Urinary bladder (tissue), 4 donors: ENCODE data around the gene APPL2. TPM values are rescaled to one million over a fixed set of nuclear protein-coding genes. Genes with fewer than 3 reads are reported as not detected.

Source experiments
- DNase-seq: peaks from one replicate; pipeline ENCODE4 v3.0.0-alpha.2; 2015; ENCODE audit errors: extremely low spot score
- H3K27ac ChIP-seq: one replicate; pipeline ENCODE4 v1.5.1; 2013; ENCODE audit warnings: low read depth, mild to moderate bottlenecking, moderate library complexity
- H3K36me3 ChIP-seq: one replicate; pipeline ENCODE4 v1.6.1; 2013; ENCODE audit warnings: mild to moderate bottlenecking, moderate library complexity; ENCODE audit not compliant: insufficient read depth
- H3K4me1 ChIP-seq: one replicate; pipeline ENCODE4 v1.6.1; 2013; ENCODE audit warnings: mild to moderate bottlenecking, moderate library complexity; ENCODE audit not compliant: insufficient read depth
- H3K4me3 ChIP-seq: one replicate; pipeline ENCODE4 v1.5.1; 2013; ENCODE audit warnings: low read depth, low read length
- WGBS: extraction: QIAGEN DNeasy Blood & Tissue Kit; methylation state at CpG from one replicate; pipeline ENCODE4 v1.1.7; 2013; 5-methylcytosine and 5-hydroxymethylcytosine counted together
- polyA plus RNA-seq: library from polyadenylated mRNA; stranded (reverse); fragments of 200-250 nt; gene quantifications from one replicate; pipeline ENCODE4 v1.2.3, GENCODE V29; 2013
- total RNA-seq: library from RNA; depleted of rRNA; stranded (reverse); fragments of >200 nt; gene quantifications from one replicate; pipeline ENCODE4 v1.2.3, GENCODE V29; 2014
- donor health status: healthy with polysubstance abuse.
- donor health status: healthy.

The APPL2 gene
- total and polyA plus RNA-seq, 2 donors, result 14.6 to 51.0 TPM

GRCh38 chr12:105223884-105224283, 12.1 kb downstream of the APPL2 start:
- H3K36me3 ChIP-seq, result no peaks in the 10 kb centered on the region
- DNase-seq, result no peak
- 91% methylated on average over 4 of the region's 4 CpGs for WGBS
- H3K4me3 ChIP-seq, result no peak overlapping the region
- no peaks in the 10 kb centered on the region for H3K4me1 ChIP-seq
- H3K27ac ChIP-seq, result no peak overlapping the region

- H3K36me3 ChIP-seq, result no peaks in the 10 kb centered on the region
- DNase-seq, result no peak
- no peak overlapping the region for H3K4me3 ChIP-seq
- WGBS, result 92% methylated on average over 4 of the region's 4 CpGs
- H3K4me1 ChIP-seq, result no peaks in the 10 kb centered on the region
- no peak overlapping the region for H3K27ac ChIP-seq
Observed at GRCh38 chr12:105223352-105223845, 12.6 kb downstream of the APPL2 start.

- 72% methylated on average over 13 of the region's 13 CpGs for WGBS
- DNase-seq, result no peak
- no peaks in the 10 kb centered on the region for H3K36me3 ChIP-seq
- H3K4me1 ChIP-seq, result no peaks in the 10 kb centered on the region
- no peak overlapping the region for H3K27ac ChIP-seq
- no peak overlapping the region for H3K4me3 ChIP-seq
Observed at GRCh38 chr12:105222726-105223351, 13.1 kb downstream of the APPL2 start.

GRCh38 chr12:105222284-105222655, 13.7 kb downstream of the APPL2 start:
- DNase-seq, result no peak
- H3K4me1 ChIP-seq, result no peaks in the 10 kb centered on the region
- H3K36me3 ChIP-seq, result no peaks in the 10 kb centered on the region
- 61% methylated on average over 4 of the region's 4 CpGs for WGBS
- no peak overlapping the region for H3K4me3 ChIP-seq
- H3K27ac ChIP-seq, result no peak overlapping the region

GRCh38 chr12:105221583-105222283, 14.2 kb downstream of the APPL2 start:
- Histone ChIP-seq H3K4me1 (no peaks in the 10 kb centered on the region), H3K4me3 (no peak overlapping the region), H3K27ac (no peak overlapping the region), H3K36me3 (no peaks in the 10 kb centered on the region)
- 85% methylated on average over 19 of the region's 19 CpGs for WGBS
- DNase-seq, result no peak

- no peak for DNase-seq
- no peak overlapping the region for H3K27ac ChIP-seq
- H3K4me3 ChIP-seq, result no peak overlapping the region
- WGBS, result 88% methylated on average over 3 of the region's 3 CpGs
- H3K36me3 ChIP-seq, result no peaks in the 10 kb centered on the region
- H3K4me1 ChIP-seq, result no peaks in the 10 kb centered on the region
Observed at GRCh38 chr12:105220929-105221290, 15.1 kb downstream of the APPL2 start.

- Histone ChIP-seq H3K36me3 (no peaks in the 10 kb centered on the region), H3K27ac (no peak overlapping the region), H3K4me1 (no peaks in the 10 kb centered on the region), H3K4me3 (no peak overlapping the region)
- WGBS, result 93% methylated on average over 6 of the region's 6 CpGs
- no peak for DNase-seq
Observed at GRCh38 chr12:105220150-105220928, 15.6 kb downstream of the APPL2 start.

GRCh38 chr12:105219261-105220028, 16.5 kb downstream of the APPL2 start:
- 54% methylated on average over 4 of the region's 4 CpGs for WGBS
- no peaks in the 10 kb centered on the region for H3K4me1 ChIP-seq
- no peak overlapping the region for H3K27ac ChIP-seq
- no peak overlapping the region for H3K4me3 ChIP-seq
- DNase-seq, result no peak
- H3K36me3 ChIP-seq, result no peaks in the 10 kb centered on the region

- DNase-seq, result no peak
- no peak overlapping the region for H3K4me3 ChIP-seq
- 72% methylated on average over 7 of the region's 7 CpGs for WGBS
- H3K27ac ChIP-seq, result no peak overlapping the region
- no peaks in the 10 kb centered on the region for H3K36me3 ChIP-seq
- no peaks in the 10 kb centered on the region for H3K4me1 ChIP-seq
Observed at GRCh38 chr12:105218434-105218833, 17.5 kb downstream of the APPL2 start.

GRCh38 chr12:105214670-105215375, 21.2 kb downstream of the APPL2 start:
- no peaks in the 10 kb centered on the region for H3K4me1 ChIP-seq
- no peak overlapping the region for H3K27ac ChIP-seq
- H3K36me3 ChIP-seq, result no peaks in the 10 kb centered on the region
- DNase-seq, result no peak
- 78% methylated on average over 9 of the region's 9 CpGs for WGBS
- no peak overlapping the region for H3K4me3 ChIP-seq

- Histone ChIP-seq H3K27ac (no peak overlapping the region), H3K4me3 (no peak overlapping the region), H3K36me3 (no peaks in the 10 kb centered on the region), H3K4me1 (no peaks in the 10 kb centered on the region)
- DNase-seq, result no peak
- 84% methylated on average over 6 of the region's 6 CpGs for WGBS
Observed at GRCh38 chr12:105214148-105214547, 21.8 kb downstream of the APPL2 start.

GRCh38 chr12:105212438-105212837, 23.5 kb downstream of the APPL2 start:
- no peak for DNase-seq
- no peaks in the 10 kb centered on the region for H3K4me1 ChIP-seq
- 83% methylated on average over 6 of the region's 6 CpGs for WGBS
- no peaks in the 10 kb centered on the region for H3K36me3 ChIP-seq
- no peak overlapping the region for H3K27ac ChIP-seq
- no peak overlapping the region for H3K4me3 ChIP-seq

- WGBS, result 94% methylated on average over 3 of the region's 3 CpGs
- H3K4me3 ChIP-seq, result no peak overlapping the region
- no peak for DNase-seq
- H3K27ac ChIP-seq, result no peak overlapping the region
- no peaks in the 10 kb centered on the region for H3K4me1 ChIP-seq
- peaks cover 2% of the 10 kb centered on the region for H3K36me3 ChIP-seq
Observed at GRCh38 chr12:105209091-105209490, 26.9 kb downstream of the APPL2 start.
